Uterus (tissue), 2 donors: ENCODE data around the gene SBF2.

Experiments used
- POLR2A ChIP-seq, 2 donors: fragments of 450-650 bp; IDR thresholded peaks; one replicate each; pipeline ENCODE4 v1.6.1; 2016; ENCODE audit warnings: antibody characterized with exemption in 2 of 2, mild to moderate bottlenecking in 1 of 2, moderate library complexity in 1 of 2
- TF ChIP-seq, protein P1 (sequence below), 4 experiments: fragments of 200-600 bp in 2 of 4; fragments of 450-650 bp in 2 of 4; sonication (generic) in 2 of 4; IDR thresholded peaks; one replicate each; pipeline ENCODE4 v1.5.1; 2016 to 2019; ENCODE audit warnings: antibody characterized with exemption in 4 of 4, mild to moderate bottlenecking in 2 of 4, moderate library complexity in 1 of 4

DNA sequence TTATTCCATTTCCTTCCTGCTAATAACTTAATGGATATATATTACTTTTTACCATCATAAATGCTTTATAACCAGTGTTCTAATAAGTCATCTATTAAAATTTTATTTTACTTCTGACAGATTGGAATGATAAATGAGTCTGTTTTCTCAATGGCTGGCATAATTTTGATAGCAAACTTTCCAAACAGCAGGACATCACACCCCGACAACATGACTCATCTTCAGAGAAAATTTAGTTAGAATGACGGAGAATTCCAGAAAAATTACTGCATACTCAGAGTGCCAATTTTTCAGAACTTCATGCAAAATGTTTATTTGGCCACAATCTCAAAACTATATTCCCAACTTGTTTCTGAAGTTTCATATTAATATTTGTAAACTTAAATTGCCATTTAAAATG, 455.8 kb downstream of the SBF2 start:
- TF ChIP-seq, protein P1, sequence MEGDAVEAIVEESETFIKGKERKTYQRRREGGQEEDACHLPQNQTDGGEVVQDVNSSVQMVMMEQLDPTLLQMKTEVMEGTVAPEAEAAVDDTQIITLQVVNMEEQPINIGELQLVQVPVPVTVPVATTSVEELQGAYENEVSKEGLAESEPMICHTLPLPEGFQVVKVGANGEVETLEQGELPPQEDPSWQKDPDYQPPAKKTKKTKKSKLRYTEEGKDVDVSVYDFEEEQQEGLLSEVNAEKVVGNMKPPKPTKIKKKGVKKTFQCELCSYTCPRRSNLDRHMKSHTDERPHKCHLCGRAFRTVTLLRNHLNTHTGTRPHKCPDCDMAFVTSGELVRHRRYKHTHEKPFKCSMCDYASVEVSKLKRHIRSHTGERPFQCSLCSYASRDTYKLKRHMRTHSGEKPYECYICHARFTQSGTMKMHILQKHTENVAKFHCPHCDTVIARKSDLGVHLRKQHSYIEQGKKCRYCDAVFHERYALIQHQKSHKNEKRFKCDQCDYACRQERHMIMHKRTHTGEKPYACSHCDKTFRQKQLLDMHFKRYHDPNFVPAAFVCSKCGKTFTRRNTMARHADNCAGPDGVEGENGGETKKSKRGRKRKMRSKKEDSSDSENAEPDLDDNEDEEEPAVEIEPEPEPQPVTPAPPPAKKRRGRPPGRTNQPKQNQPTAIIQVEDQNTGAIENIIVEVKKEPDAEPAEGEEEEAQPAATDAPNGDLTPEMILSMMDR (IDR thresholded peaks at IDR 0.05), result no peak
- no peak for TF ChIP-seq POLR2A (IDR thresholded peaks at IDR 0.05)
